ENCODE data around the gene BCL11B.
"Not testable (repeated sequence)": the region's sequence is repeated elsewhere in the genome, so short reads cannot be mapped to it uniquely, and the experiment has no call there.

Gene BCL11B

DNA sequence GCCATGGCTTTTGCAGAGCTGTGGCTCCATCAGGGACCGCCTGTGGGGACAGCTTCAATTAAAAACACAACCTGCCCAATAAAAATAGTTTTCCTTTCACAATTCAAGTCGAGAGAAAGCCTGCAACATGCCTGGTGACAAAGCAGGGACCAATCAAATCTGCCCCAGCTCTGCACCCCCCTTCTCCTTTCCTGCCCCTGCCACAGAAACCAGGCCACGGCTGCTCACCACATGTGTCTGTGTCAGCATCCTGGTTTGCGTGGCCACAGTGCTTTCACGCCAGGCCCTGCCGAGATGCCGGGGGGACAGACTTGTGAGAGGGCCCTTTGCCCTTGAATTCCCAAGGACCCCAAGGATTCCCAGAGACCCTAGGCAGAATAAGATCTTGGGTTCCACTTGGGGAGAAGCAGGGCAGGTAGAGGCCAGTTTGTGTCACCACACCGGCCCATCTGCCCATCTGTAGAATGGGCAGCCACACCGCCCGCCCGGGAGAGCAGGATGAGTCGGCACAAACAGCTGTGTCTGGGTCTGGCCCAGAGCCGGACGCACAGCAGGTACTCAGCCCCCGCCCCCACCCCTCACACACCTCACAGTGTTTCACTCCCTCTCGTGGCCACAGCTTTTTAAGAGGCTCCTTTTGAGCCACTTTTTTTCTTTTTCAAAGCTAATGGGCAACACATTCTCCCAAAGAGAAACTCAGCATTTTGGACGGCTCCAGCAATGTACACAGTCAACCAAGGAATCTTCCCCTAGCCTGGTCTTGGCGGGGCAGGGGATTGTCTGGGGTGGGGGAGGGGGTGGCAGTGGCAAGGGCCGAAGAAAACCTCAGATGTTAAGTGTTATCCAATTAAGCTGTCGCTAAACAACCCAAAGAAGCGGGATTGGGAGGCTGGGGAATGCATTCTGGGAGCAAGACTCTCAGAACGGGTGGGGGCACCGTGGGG is 41.5 kb downstream of the BCL11B start:
- no peak overlapping the region for H3K4me3 ChIP-seq
- no peak for DNase-seq (ENCODE audit: low spot score)
- no peak overlapping the region for H3K27ac ChIP-seq
- no peak for TF ChIP-seq CTCF (IDR thresholded peaks at IDR 0.05)

- DNase-seq (ENCODE audit: low spot score) = no peak
- TF ChIP-seq CTCF (IDR thresholded peaks at IDR 0.05) = no peak
- Histone ChIP-seq H3K27ac (no peak overlapping the region), H3K4me3 (no peak overlapping the region)
These were observed 42.3 kb downstream of the BCL11B start for GRCh38 chr14:99229654-99230207.

GRCh38 chr14:99228760-99229159 is 43.2 kb downstream of the BCL11B start:
- not testable (repeated sequence) for DNase-seq (ENCODE audit: low spot score); H3K4me3 ChIP-seq; H3K27ac ChIP-seq

- Histone ChIP-seq H3K4me3 (no peak overlapping the region), H3K27ac (no peak overlapping the region)
- no peak for DNase-seq (ENCODE audit: low spot score)
- no peak for TF ChIP-seq CTCF (IDR thresholded peaks at IDR 0.05)
These were observed 45.3 kb downstream of the BCL11B start for GRCh38 chr14:99226687-99227086.

- H3K27ac ChIP-seq = no peak overlapping the region
- TF ChIP-seq CTCF (IDR thresholded peaks at IDR 0.05) = no peak
- no peak overlapping the region for H3K4me3 ChIP-seq
- no peak for DNase-seq (ENCODE audit: low spot score)
These were observed 46.4 kb downstream of the BCL11B start for GRCh38 chr14:99225436-99226203.

DNA sequence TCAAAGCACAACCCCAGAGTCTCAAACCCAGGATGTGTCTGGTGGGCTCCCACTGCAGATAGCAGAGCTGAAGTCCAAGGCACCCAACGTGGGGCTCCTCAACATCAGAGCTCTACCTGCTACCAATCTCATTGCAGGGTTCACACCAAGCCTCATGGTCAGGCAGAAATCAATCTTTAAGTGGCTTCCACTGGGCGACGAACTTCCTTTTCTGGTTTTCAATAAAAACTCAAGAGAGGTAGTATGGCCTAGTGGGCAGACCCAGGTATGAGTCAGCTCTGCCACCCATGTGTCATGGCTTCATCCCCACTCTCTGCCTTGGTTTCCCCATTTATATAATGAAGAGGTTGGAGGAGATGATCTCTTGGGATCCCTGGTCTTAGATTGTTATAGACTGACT is 47.0 kb downstream of the BCL11B start:
- no peak for TF ChIP-seq CTCF (IDR thresholded peaks at IDR 0.05)
- Histone ChIP-seq H3K27ac (no peak overlapping the region), H3K4me3 (no peak overlapping the region)
- no peak for DNase-seq (ENCODE audit: low spot score)

- Histone ChIP-seq H3K27ac (no peak overlapping the region), H3K4me3 (no peak overlapping the region)
- TF ChIP-seq CTCF (IDR thresholded peaks at IDR 0.05) = no peak
- no peak for DNase-seq (ENCODE audit: low spot score)
These were observed 47.7 kb downstream of the BCL11B start for GRCh38 chr14:99224116-99224910.

All from coronary artery (tissue), 2 donors.